ENCODE results near the gene KCNK10.

- TF ChIP-seq CTCF (IDR thresholded peaks at IDR 0.05; ENCODE audit: low read depth, low read length) (no peak), EZH2phosphoT487 (IDR thresholded peaks at IDR 0.05; ENCODE audit: low read depth) (no peak)
Observed at GRCh38 chr14:88234442-88234841, 88.6 kb downstream of the KCNK10 start.

Measured in OCI-LY3 (cell line).